HAP-1 (cell line): Measurements from ENCODE around the gene TGM3.

Experiments
- DNase-seq, 2 experiments: peaks; one replicate each; pipeline ENCODE4 v3.0.0-alpha.2; 2016 to 2020; ENCODE audit warnings: low spot score in 2 of 2
- H3K27me3 ChIP-seq: fragments of 250-450 bp; sonication (Bioruptor Pico); 2 replicates; pipeline ENCODE4 v1.5.1; 2020; ENCODE audit warnings: low read depth, mild to moderate bottlenecking, moderate library complexity
- H3K36me3 ChIP-seq: fragments of 250-450 bp; sonication (Bioruptor Pico); replicated peaks from 2 replicates; pipeline ENCODE4 v1.5.1; 2020; ENCODE audit warnings: mild to moderate bottlenecking
- H3K4me1 ChIP-seq: fragments of 250-450 bp; sonication (Bioruptor Pico); 2 replicates; pipeline ENCODE4 v1.5.1; 2020; ENCODE audit warnings: mild to moderate bottlenecking
- H3K4me3 ChIP-seq: fragments of 250-450 bp; sonication (Bioruptor Pico); 2 replicates; pipeline ENCODE4 v1.5.1; 2020; ENCODE audit warnings: mild to moderate bottlenecking, moderate library complexity
- H3K9me3 ChIP-seq: fragments of 250-450 bp; sonication (Bioruptor Pico); 2 replicates; pipeline ENCODE4 v1.5.1; 2020; ENCODE audit warnings: mild to moderate bottlenecking, moderate library complexity
- in situ Hi-C: fragments of 300-500 bp; cut with MboI; formaldehyde crosslinking; loops from 3 replicates; pipeline ENCODE4 v1.14.3; 2020; ENCODE audit warnings: low sequenced_read_pairs, inconsistent platforms, mixed read lengths

The TGM3 gene

GRCh38 chr20:2341336-2341735, 45.5 kb downstream of the TGM3 start:
- Histone ChIP-seq H3K9me3 (no peaks in the 10 kb centered on the region; the same call in 1 of the 2 replicates), H3K4me1 (no peaks in the 10 kb centered on the region), H3K27me3 (0 out of 2 replicates have a peak, but pooled peaks cover 6% of the 10 kb centered on the region), H3K36me3 (no peaks in the 10 kb centered on the region), H3K4me3 (no peak overlapping the region)
- no peak for DNase-seq
- in situ Hi-C loops: no loop called here

- 0 out of 2 replicates have a peak, but pooled peaks cover 6% of the 10 kb centered on the region for H3K27me3 ChIP-seq
- DNase-seq: no peak
- H3K9me3 ChIP-seq: no peaks in the 10 kb centered on the region; the same call in 1 of the 2 replicates
- H3K4me3 ChIP-seq: no peak overlapping the region
- H3K36me3 ChIP-seq: no peaks in the 10 kb centered on the region
- no peaks in the 10 kb centered on the region for H3K4me1 ChIP-seq
- in situ Hi-C loops: no loop called here
These were observed 46.4 kb downstream of the TGM3 start for GRCh38 chr20:2342243-2342642.

- H3K27me3 ChIP-seq: no peaks in the 10 kb centered on the region
- no peaks in the 10 kb centered on the region; the same call in 1 of the 2 replicates for H3K9me3 ChIP-seq
- in situ Hi-C loops: no loop called here
- no peaks in the 10 kb centered on the region for H3K36me3 ChIP-seq
- DNase-seq: no peak
- H3K4me3 ChIP-seq: no peak overlapping the region
- H3K4me1 ChIP-seq: no peaks in the 10 kb centered on the region
These were observed 50.4 kb downstream of the TGM3 start for GRCh38 chr20:2346188-2346587.

- in situ Hi-C loops: no loop called here
- Histone ChIP-seq H3K9me3 (no peaks in the 10 kb centered on the region; the same call in 1 of the 2 replicates), H3K4me3 (no peak overlapping the region), H3K4me1 (0 out of 2 replicates have a peak, but pooled peaks cover 2% of the 10 kb centered on the region), H3K27me3 (no peaks in the 10 kb centered on the region), H3K36me3 (no peaks in the 10 kb centered on the region)
- no peak for DNase-seq
These were observed 52.5 kb downstream of the TGM3 start for GRCh38 chr20:2348336-2348735.

- in situ Hi-C loops: no loop called here
- no peak for DNase-seq
- H3K4me3 ChIP-seq: no peak overlapping the region
- H3K27me3 ChIP-seq: 0 out of 2 replicates have a peak, but pooled peaks cover 2% of the 10 kb centered on the region
- no peaks in the 10 kb centered on the region for H3K36me3 ChIP-seq
- H3K9me3 ChIP-seq: no peaks in the 10 kb centered on the region
- H3K4me1 ChIP-seq: 0 out of 2 replicates have a peak, but pooled peaks cover 2% of the 10 kb centered on the region
These were observed 54.0 kb downstream of the TGM3 start for GRCh38 chr20:2349801-2350200.

GRCh38 chr20:2350606-2351005, 54.8 kb downstream of the TGM3 start:
- no peak for DNase-seq
- in situ Hi-C loops: no loop called here
- H3K4me1 ChIP-seq: 0 out of 2 replicates have a peak, but pooled peaks cover 2% of the 10 kb centered on the region
- H3K27me3 ChIP-seq: peaks cover 4% of the 10 kb centered on the region; the same call in 1 of the 2 replicates
- no peaks in the 10 kb centered on the region for H3K9me3 ChIP-seq
- no peaks in the 10 kb centered on the region for H3K36me3 ChIP-seq
- H3K4me3 ChIP-seq: no peak overlapping the region

GRCh38 chr20:2353231-2353630, 57.4 kb downstream of the TGM3 start:
- H3K27me3 ChIP-seq: peaks cover 4% of the 10 kb centered on the region; the same call in 1 of the 2 replicates
- H3K4me3 ChIP-seq: no peak overlapping the region
- 0 out of 2 replicates have a peak, but pooled peaks cover 2% of the 10 kb centered on the region for H3K4me1 ChIP-seq
- no peaks in the 10 kb centered on the region for H3K9me3 ChIP-seq
- no peak for DNase-seq
- in situ Hi-C loops: no loop called here
- H3K36me3 ChIP-seq: no peaks in the 10 kb centered on the region

GRCh38 chr20:2357114-2357513, 61.3 kb downstream of the TGM3 start:
- no peaks in the 10 kb centered on the region for H3K36me3 ChIP-seq
- in situ Hi-C loops: no loop called here

GRCh38 chr20:2358006-2358405, 62.2 kb downstream of the TGM3 start:
- in situ Hi-C loops: no loop called here
- Histone ChIP-seq H3K4me3 (no peak overlapping the region), H3K27me3 (peaks cover 4% of the 10 kb centered on the region; the same call in 1 of the 2 replicates), H3K36me3 (no peaks in the 10 kb centered on the region), H3K4me1 (no peaks in the 10 kb centered on the region), H3K9me3 (peaks cover 3% of the 10 kb centered on the region; the same call in 1 of the 2 replicates)
- DNase-seq: no peak

More at GRCh38 chr20:2357114-2357513, 61.3 kb downstream of the TGM3 start:
- H3K4me1 ChIP-seq: 0 out of 2 replicates have a peak, but pooled peaks cover 2% of the 10 kb centered on the region
- no peak overlapping the region for H3K4me3 ChIP-seq
- peaks cover 4% of the 10 kb centered on the region; the same call in 1 of the 2 replicates for H3K27me3 ChIP-seq
- DNase-seq: no peak
- H3K9me3 ChIP-seq: peaks cover 3% of the 10 kb centered on the region; the same call in 1 of the 2 replicates

- H3K4me1 ChIP-seq: no peaks in the 10 kb centered on the region
- peaks cover 3% of the 10 kb centered on the region; the same call in 1 of the 2 replicates for H3K9me3 ChIP-seq
- no peak for DNase-seq
- no peaks in the 10 kb centered on the region for H3K36me3 ChIP-seq
- H3K27me3 ChIP-seq: peaks cover 2% of the 10 kb centered on the region
- in situ Hi-C loops: no loop called here
- no peak overlapping the region for H3K4me3 ChIP-seq
These were observed 65.3 kb downstream of the TGM3 start for GRCh38 chr20:2361035-2361593.

GRCh38 chr20:2363187-2363586, 67.4 kb downstream of the TGM3 start:
- H3K4me3 ChIP-seq: no peak overlapping the region
- in situ Hi-C loops: no loop called here
- DNase-seq: no peak

GRCh38 chr20:2363587-2363986, 67.8 kb downstream of the TGM3 start:
- in situ Hi-C loops: no loop called here
- Histone ChIP-seq H3K27me3 (peaks cover 5% of the 10 kb centered on the region), H3K9me3 (peaks cover 3% of the 10 kb centered on the region; the same call in 1 of the 2 replicates), H3K4me1 (no peaks in the 10 kb centered on the region), H3K36me3 (no peaks in the 10 kb centered on the region), H3K4me3 (no peak overlapping the region)
- no peak for DNase-seq

More at GRCh38 chr20:2363187-2363586, 67.4 kb downstream of the TGM3 start:
- H3K9me3 ChIP-seq: peaks cover 3% of the 10 kb centered on the region; the same call in 1 of the 2 replicates
- no peaks in the 10 kb centered on the region for H3K4me1 ChIP-seq
- no peaks in the 10 kb centered on the region for H3K36me3 ChIP-seq
- peaks cover 5% of the 10 kb centered on the region for H3K27me3 ChIP-seq

- in situ Hi-C loops: no loop called here
- Histone ChIP-seq H3K27me3 (peaks cover 5% of the 10 kb centered on the region), H3K4me3 (no peak overlapping the region), H3K4me1 (no peaks in the 10 kb centered on the region), H3K9me3 (peaks cover 3% of the 10 kb centered on the region; the same call in 1 of the 2 replicates), H3K36me3 (no peaks in the 10 kb centered on the region)
- no peak for DNase-seq
These were observed 68.2 kb downstream of the TGM3 start for GRCh38 chr20:2364044-2364443.

GRCh38 chr20:2365091-2365490, 69.3 kb downstream of the TGM3 start:
- Histone ChIP-seq H3K4me1 (no peaks in the 10 kb centered on the region), H3K9me3 (peaks cover 3% of the 10 kb centered on the region; the same call in 1 of the 2 replicates), H3K27me3 (peaks cover 5% of the 10 kb centered on the region), H3K4me3 (no peak overlapping the region), H3K36me3 (no peaks in the 10 kb centered on the region)
- in situ Hi-C loops: no loop called here
- no peak for DNase-seq
